Measurements from ENCODE around the gene CATSPER1. TPM values are rescaled to one million over a fixed set of nuclear protein-coding genes. Genes with fewer than 3 reads are reported as not detected.

CATSPER1 gene
- total and polyA plus RNA-seq, 12 donors = 0.20 to 2.3 (median 0.41) TPM; not detected in 5

GRCh38 chr11:66007201-66007634 lies 19.1 kb downstream of the CATSPER1 start:
- intact Hi-C loops (cut with DNase I) = no loop called here
- H3K27ac ChIP-seq = peak overlapping the region in 4 of 5 donors; percentile 7 to 91 (median 61)
- 31 to 47% (median 40%) methylated on average over 2 to 5 of the region's 5 CpGs for WGBS, 4 donors
- peaks cover 10% of the 10 kb centered on the region for H3K27me3 ChIP-seq
- H3K4me3 ChIP-seq = no peak overlapping the region
- no peak for TF ChIP-seq CTCF (IDR thresholded peaks at IDR 0.05)
- peak in 1 of 2 donors; percentile 30 for TF ChIP-seq POLR2A (IDR thresholded peaks at IDR 0.05)
- H3K36me3 ChIP-seq (replicated peaks in 1 of 2) = peaks cover 0 to 15% of the 10 kb centered on the region in 2 donors
- no peaks in the 10 kb centered on the region for H3K9me3 ChIP-seq (replicated peaks in 1 of 3)
- DNase-seq = peak; percentile 68 to 93 (median 91)
- H3K4me1 ChIP-seq (replicated peaks in 1 of 2) = peaks cover 5 to 29% of the 10 kb centered on the region in 2 donors

DNA sequence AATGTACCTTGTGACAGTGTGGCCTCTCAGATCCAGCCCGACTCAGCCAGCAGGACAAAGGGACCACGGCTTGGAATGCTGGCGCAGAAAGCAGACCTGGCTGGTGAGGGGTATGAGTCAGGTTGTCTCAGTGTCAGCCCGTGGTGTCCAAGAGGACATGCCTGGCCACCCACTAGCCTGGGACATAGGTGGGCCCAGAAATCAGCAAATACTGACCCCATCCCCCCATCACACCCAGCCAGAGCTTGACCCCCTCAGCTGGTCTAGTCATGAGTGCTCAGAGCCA lies 19.4 kb downstream of the CATSPER1 start:
- peak in 5 of 7 donors; percentile 56 to 69 (median 64) for DNase-seq
- intact Hi-C loops (cut with DNase I) = no loop called here
- Histone ChIP-seq H3K9me3 (replicated peaks in 1 of 3) (no peaks in the 10 kb centered on the region), H3K27me3 (peaks cover 6% of the 10 kb centered on the region), H3K4me3 (no peak overlapping the region), H3K36me3 (replicated peaks in 1 of 2) (peaks cover 0 to 15% of the 10 kb centered on the region in 2 donors), H3K4me1 (replicated peaks in 1 of 2) (peaks cover 5 to 25% of the 10 kb centered on the region in 2 donors), H3K27ac (peak overlapping the region in 4 of 5 donors; percentile 7 to 91 (median 61))
- TF ChIP-seq CTCF (IDR thresholded peaks at IDR 0.05) = no peak
- TF ChIP-seq POLR2A (IDR thresholded peaks at IDR 0.05) = peak in 1 of 2 donors; percentile 13
- WGBS, 4 donors = 47 to 55% (median 52%) methylated on average over 4 of the region's 4 CpGs; no CpG with 5 or more reads in 1 of the 4 donors

DNA sequence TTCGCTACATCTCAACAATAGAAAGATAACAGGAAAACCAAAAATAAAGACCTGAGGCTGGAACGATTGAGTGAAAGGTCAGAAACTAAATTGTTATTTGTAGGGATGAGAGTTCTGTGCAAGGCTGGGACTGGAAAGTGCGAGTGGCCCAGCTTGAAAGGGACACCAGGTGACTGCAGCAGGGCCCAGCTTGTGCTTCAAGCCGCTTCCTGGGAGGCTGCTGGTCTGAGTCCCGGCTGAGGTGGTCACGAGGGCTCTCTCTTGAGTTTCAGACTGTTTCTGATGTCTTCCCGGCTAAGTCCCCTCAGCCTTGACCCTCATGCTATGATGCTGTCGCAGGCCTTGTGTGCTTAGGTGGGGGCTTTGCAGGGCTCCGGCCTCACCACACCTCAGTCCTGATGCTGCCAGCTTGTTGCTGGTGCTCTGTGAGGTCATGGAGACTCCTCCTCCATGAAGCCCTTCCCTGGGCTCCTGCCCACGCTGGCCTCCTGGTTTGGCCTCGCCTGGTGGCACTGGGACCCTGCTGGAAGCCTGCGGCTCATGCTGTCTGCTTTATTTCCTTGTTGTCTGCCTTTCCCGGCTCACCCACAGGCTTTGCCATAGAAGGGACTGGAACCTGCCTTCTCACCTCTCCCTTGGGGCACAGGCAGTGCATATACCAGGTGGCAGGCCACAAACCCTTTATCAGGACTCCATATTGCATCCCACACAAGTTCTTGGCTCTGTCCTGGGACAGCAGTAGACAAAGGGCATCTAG lies 20.0 kb downstream of the CATSPER1 start:
- H3K9me3 ChIP-seq (replicated peaks in 1 of 3) = no peaks in the 10 kb centered on the region
- no peak overlapping the region for H3K4me3 ChIP-seq
- H3K27me3 ChIP-seq = peaks cover under 1% of the 10 kb centered on the region
- H3K27ac ChIP-seq = peak overlapping the region in 3 of 5 donors; percentile 45 to 91 (median 77)
- intact Hi-C loops (cut with DNase I) = no loop called here
- no peak for DNase-seq
- peaks cover 0 to 15% of the 10 kb centered on the region in 2 donors for H3K36me3 ChIP-seq (replicated peaks in 1 of 2)
- H3K4me1 ChIP-seq (replicated peaks in 1 of 2) = peaks cover 5 to 21% of the 10 kb centered on the region in 2 donors
- TF ChIP-seq POLR2A (IDR thresholded peaks at IDR 0.05) = no peak
- no peak for TF ChIP-seq CTCF (IDR thresholded peaks at IDR 0.05)
- 79 to 87% (median 82%) methylated on average over 8 to 13 of the region's 13 CpGs for WGBS, 4 donors

DNA sequence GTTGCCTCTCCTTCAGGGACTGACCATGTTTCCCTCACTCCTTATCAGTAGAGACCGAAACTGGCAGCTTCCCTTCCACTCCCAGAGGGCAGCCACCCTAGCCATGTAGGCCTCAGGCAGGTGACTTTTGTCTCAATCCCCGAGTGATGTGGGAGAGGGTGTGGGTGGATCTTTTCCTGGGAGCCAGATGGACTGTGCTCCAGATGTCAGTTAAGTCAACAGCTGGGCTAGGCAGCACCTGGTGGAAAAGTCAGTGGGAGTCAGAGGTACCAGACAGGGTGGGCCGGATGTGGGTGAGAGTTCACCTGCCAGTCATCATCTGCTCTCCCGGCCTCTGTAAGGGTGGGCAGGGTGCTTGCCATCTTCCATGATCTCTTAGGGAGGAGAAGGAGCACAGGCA lies 22.1 kb downstream of the CATSPER1 start:
- H3K36me3 ChIP-seq (replicated peaks in 1 of 2) = peaks cover 0 to 26% of the 10 kb centered on the region in 2 donors
- DNase-seq = no peak
- no peak overlapping the region for H3K4me3 ChIP-seq
- no peaks in the 10 kb centered on the region for H3K27me3 ChIP-seq
- 85 to 89% (median 87%) methylated on average over 4 of the region's 4 CpGs for WGBS, 4 donors
- TF ChIP-seq POLR2A (IDR thresholded peaks at IDR 0.05) (no peak), CTCF (IDR thresholded peaks at IDR 0.05) (no peak)
- H3K27ac ChIP-seq = no peak overlapping the region
- H3K9me3 ChIP-seq (replicated peaks in 1 of 3) = no peaks in the 10 kb centered on the region
- intact Hi-C loops (cut with DNase I) = no loop called here
- peaks cover 5 to 33% of the 10 kb centered on the region in 2 donors for H3K4me1 ChIP-seq (replicated peaks in 1 of 2)

Data from adrenal gland (tissue), 12 donors.